NCI-H1417 (cell line): ENCODE data around the gene CD58.
"Not testable (repeated sequence)": the region's sequence is repeated elsewhere in the genome, so short reads cannot be mapped to it uniquely, and the experiment has no call there.

Source experiments
- DNase-seq, 3 experiments: peaks; one replicate each; lab custom pipeline; 2025; lab: John Stamatoyannopoulos, UW

Gene CD58

GRCh38 chr1:116593401-116593800, 22.6 kb upstream of the CD58 start:
- DNase-seq: not testable (repeated sequence)

DNA sequence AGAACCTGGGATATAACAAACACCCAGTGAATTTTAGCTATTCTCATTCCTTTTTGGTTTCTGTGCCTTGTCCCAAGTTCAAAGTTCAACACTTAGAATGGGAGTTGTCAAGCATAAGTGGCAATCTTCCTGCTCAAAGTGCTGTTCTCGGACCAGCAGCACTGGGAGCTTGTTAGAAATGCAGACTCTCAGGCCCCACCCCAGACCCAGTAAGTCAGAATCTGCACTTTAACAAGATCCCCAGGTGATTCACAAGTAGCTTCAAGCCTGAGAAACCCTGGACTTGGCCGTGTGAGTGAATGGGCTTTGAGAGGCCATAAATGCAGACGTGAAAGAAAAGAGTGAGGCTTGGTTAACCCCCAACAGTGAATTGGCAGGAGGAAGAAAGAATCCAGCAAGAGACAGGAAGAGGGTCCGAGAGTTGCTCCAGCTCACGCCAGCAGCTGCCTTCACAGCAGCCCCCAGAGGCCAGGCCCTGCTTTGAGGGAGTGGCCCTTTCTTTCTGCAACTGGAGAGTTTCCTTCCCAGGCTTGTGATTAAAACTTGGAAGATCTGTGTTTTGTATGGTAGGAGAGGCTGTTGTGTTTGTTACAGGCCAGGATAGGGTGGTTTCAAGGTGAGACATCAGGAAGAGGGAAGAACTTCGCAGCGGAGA, 21.3 kb upstream of the CD58 start:
- DNase-seq: not testable (repeated sequence)

DNA sequence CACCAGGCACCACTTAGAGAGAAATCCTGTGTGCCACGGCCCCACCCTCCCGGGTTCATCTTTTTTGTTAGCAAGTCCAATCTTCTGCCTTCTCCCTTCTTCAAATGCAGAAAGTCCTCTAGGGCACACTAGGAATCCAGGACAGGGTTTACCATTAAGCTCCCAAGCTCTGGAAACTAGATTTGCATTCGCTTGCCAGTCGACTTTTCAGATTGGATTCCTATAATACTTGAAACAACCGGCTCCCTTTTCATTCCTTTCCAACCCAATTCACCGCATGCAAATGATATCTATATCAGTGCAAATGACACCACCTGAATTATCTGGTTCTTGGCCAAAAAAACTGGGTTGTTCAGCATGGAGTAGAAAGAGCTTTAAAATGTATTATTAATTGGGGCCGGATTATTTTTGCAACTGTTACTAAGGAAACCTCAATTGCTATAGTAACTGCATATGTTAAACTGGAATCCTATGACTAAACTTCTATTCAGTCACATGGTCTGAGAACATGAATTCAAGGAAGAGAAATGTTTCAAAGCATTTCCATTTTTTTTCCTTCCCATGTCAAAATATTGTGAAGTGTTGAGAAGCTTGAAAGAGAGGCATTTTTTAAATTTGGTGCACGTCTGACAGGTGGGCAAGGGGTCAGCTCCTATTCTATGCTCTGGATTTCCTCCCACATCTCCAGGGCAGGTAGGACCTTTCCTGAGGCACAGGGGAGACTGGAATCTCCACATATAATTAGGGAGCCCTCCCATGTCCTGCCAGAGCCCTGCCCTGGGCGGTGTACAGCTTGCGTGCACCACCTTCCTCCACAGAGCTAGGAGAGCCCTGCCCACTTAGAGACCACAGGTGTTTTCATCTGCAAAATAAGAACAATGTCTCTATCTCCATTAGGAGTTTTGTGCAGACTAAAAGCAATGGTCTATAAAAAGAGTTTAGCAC, 20.5 kb upstream of the CD58 start:
- not testable (repeated sequence) for DNase-seq

DNA sequence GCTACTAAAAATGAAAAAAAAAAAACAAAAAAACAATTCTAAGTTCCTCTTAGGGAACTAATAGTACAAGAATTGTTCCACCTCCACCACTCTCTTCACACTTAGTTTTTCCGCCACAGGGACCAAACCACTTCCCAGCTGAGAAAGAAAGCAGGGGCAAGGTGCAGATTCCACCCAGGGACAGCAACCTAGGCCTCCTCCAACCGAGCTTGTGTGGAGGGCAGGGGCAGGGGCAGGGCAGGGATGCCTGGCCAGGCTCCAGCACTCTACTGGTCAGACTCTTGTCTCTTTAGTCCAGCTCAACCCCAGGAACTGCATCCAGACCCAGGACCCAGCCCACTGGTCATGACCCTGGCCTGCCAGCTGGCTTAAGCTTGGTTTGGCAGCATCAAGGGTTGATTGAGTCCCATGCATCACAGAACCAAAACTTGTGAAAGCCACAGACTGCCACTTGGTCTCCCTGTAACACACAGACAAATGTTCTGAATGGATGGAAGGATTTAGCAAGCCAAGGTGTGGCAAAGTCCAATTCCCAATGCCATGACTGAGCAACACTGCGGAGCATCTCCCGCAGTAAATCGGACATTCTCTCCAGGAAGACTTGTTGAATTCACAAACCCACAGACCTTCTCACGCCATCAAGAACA, 19.7 kb upstream of the CD58 start:
- DNase-seq: not testable (repeated sequence)

DNA sequence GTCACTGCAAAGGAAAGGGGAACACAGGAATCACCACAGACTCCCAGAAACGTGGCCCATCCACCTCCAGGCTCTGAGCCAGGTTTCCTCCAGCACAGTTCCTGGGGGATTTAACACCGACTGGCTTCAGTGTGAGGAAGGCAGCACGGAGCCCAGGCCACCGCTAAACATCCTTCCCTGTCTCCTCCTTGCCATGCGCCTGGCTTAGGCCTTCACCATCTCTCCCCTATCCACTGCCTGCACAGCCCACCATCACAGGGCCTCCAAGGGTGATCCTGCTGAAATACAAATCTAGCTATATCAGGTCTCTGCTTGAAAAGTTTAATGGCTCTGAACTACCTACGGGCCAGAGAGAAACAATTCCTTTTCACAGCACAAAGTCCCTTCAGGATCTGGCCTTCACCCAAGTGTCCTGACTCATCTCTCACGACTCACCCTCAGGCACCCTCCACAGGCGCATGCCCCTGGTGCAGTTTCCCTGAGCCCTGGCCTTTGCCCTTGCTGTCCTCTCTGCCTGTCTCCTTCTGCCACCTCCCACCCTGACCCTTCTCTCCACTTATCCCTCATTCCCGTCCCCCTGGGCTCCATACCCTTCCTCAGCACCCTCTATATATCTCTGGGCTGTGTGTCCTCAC, 18.4 kb upstream of the CD58 start:
- DNase-seq: not testable (repeated sequence)

DNA sequence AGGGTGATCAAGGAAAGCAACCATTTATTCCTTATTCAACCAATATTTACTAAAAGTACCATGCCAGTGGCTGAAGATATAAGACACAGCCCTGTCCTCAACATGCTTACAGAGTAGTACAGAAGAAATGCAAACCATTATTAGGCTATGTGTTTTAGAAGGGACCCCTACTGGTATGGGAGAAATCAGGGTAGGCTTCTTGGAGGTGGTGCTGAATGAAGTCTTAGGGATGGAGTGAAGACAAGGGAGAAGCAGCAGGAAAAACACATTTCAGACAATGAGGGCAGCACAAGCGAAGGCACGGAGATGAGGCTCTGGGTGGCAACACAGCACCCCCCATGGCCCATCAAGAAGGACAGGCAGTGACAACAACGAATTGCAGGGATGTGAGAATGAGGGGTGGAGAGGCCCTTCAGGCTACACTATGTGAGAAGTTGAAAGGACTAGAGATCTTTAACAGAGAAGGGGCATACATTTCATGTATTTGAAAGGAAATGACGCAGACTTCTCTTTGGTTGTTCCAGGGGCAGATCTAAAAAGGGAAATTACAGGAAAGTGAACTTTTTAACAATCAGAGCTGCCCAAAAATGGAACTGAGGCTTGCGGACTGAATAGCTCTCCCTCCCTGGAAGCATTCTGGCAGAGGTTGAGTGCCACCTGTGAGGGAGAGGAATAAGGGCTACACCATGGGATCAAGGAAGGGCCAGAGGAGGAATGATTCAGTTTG, 16.8 kb upstream of the CD58 start:
- DNase-seq: no peak

DNA sequence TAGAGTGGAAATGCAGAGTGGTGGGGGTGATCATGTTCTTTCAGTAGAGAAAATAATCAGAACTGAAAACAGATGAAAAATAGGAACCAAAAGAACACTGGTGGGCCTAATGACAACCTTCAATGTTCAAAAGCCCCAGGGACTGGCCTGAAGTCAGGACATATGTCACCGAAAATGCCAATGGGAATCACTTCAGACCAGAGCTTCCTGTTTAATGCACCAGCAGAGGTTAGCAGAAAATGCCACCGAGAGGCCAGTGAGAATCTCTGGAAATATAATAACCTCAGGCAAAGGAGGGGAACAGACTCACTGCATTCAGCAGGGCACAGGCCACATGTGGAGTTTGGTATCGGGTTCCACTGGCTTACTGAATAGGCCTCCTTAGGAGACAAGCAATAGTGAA, 15.9 kb upstream of the CD58 start:
- no peak for DNase-seq

- DNase-seq: no peak
Measured at GRCh38 chr1:116585886-116586285, 15.1 kb upstream of the CD58 start.

- no peak for DNase-seq
Measured at GRCh38 chr1:116581323-116581885, 10.6 kb upstream of the CD58 start.

GRCh38 chr1:116580446-116581322, 9.9 kb upstream of the CD58 start:
- no peak for DNase-seq

DNA sequence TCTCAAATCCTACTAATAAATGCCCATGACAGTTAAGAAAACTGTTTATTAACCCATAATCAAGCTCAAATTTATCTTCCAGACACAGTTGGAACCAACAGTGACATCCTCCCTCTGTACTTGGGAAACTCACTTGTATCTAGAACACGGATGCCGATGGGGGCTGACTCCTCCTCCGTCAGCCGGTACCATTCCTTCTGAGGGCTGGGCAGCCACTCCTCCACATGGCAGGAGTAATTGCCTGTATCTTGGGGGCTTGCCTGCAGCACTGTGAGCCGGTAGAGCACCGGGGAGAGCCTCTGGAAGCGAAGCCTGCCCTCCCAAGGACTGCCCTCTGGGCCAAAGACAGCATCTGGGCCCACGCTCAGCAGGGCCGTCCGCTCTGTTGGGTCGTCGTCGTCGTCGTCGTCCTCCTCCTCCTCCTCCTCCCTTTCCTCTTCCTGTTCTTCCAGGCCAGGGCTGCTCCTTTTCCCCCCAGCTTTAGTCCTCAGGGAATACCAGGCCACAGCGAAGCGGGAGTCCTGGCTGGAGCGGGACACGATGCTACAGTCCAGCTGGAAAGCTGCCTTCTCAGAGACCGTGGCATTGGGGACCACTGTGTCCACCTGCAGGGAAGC, 8.5 kb upstream of the CD58 start:
- no peak for DNase-seq

GRCh38 chr1:116578581-116578980, 7.8 kb upstream of the CD58 start:
- no peak for DNase-seq

DNA sequence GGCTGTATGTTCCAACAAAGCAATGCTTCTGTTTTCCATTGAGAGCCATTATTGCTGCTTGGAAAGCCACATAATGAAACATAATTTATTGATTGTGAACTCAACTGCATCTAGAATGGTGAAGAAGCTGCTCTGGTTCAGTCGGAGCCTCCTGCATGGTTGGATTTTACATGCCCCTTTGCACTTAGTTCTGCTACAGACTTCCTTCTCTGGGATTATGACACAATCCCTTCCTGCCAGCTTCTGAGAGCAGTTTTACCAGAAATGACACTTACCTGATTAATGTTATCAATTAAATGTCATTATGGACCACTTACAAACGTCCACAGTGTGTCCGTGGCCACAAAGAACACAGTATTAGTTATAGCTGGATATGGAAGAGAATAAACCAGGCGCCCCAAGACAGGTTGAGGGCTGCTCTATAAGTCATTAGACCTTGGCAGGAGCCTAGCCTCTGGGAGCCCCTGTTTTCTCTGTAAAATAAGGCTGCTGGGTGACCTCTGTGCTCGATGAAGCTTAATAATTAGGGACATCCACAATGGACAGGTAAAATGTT, 7.0 kb upstream of the CD58 start:
- peak in 2 of 3 experiments; percentile 12 to 49 for DNase-seq

DNA sequence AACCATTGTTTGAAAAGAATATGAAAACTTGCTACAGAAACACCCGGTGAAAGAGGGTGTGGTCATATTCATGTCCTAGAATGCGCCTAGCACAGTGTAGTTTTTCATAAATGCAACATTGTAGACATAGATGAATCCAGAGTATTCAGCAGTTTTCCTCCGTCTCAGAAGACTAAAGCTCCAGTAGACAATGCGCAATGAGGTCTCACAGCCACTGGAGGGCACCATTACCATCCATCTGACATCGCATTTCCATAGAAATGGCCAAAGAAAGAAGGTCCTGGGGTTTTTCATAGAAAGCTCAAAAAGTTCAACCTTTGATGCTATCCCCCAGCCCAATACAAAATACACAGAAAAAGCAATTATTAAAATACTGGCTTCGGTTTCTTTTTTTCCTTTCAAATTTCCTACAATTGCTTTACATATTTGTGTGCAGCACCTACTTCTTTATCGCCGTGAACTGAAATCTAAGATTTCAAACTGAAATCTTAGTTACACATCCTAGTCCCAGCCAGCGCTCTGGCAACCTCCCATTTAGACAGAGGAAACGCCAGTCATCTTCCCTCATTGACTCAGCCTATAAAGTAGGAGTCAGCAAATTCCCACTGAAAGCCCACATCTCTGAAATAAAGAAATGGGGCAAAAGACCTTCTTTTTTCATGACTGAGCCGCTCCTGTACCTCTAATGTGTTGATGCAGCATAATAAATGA, 3.9 kb upstream of the CD58 start:
- peak; percentile 47 to 83 (median 78) for DNase-seq

GRCh38 chr1:116573431-116574095, 2.7 kb upstream of the CD58 start:
- no peak for DNase-seq

DNA sequence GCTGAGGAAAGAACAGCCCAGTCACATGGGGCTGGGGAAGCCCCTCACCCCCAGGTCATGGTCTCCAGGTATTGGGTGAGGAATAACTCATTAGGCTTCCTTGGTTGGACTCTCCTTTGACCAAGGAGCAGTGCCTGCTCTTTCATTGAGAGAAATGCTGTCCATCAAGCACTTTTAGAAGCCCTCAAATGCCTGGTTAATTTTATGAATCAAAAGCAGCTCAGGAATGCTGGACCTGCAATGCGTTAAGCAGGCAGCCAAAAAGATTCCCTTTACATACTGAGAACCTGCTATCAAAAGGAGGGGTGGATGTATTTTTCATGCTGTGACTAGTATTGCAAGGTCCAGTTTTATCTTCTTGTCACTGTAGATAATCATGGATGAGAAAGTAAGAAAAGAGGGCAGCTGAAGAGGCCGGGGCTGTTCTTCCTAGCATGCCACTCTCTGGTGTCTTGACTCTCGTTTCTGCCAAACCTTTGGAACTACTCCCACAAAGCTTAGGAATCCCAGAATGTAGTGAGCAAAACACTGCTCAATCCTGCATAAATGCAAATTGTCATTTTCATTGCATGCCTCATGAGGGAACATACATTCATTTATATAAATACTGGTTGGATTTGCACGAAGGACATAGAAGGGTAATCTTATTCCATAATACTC, 2.1 kb upstream of the CD58 start:
- DNase-seq: no peak

GRCh38 chr1:116572099-116572498, 1.3 kb upstream of the CD58 start:
- DNase-seq: no peak
